ENCODE results near the gene C1orf122.
"Not testable (repeated sequence)": the region's sequence is repeated elsewhere in the genome, so short reads cannot be mapped to it uniquely, and the experiment has no call there.

C1orf122 gene

DNA sequence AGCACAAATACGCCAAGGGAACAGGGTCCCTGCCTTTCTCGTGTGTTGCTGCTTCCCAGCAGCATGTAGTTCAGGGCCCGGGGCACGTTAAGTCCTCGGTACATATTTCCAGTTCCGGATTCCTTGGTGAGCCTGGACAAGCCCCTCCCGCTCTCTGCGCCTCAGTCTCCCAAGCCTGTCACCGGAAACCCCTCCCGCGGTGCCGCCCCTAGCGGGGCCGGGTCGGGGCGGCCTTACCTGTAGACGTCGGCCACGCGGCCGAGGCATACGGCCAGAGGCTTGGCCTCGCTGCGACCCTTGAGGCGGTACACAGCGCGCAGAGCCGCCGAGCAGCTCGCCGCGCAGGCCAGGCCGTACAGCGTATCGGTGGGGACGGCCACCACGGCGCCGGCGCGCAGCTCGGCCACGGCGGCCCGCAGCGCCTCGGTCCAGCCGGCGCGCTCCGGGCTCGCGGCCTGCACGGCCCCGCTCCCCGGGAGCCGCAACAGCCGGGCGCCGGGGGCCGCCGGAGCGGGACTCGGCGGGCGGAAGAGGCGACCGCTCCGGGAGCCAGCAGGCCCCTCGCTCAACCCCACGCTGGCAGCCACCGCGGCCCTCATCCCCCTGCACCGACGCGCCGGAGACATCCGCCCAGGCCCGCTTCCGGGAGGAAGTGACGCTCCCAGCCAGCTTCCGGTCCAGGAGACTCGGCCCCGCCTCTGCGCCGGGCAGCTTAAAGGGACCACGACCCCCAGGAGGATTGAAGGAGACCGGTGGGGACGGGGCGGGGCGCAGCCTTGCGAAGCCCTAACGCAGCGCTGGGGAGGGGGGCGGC lies at the start of gene C1orf122, which contains the start of gene YRDC:
Gene C1orf122, plus strand, starts transcription at position 236 of the 814 bp plus-strand sequence. CDS start 615 bp downstream, outside the sequence.
Gene YRDC, minus strand, starts transcription at position 654 of the 814 bp plus-strand sequence. Its CDS starts 28 bp downstream, at position 626.
- ATAC-seq (peak; percentile 95), DNase-seq (peak; percentile 96)

DNA sequence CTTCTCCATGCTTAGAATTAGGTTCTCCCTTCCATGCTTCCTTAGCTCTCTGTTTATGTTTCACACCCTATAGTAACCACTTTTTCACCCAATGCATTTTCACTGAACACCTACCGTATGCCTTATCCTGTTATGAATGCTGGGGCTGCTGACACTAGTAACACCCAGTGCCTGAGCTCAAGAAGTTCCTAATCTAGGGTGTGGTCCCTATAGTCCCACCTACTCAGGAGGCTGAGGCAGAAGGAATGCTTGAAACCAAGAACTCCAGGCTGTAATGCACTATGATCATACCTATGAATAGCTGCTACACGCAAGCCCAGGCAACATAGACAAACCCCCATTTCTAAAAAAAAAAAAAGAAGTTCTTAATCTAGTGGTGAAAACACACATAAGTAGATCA lies 48.1 kb upstream of the C1orf122 start:
- ATAC-seq (no peak), DNase-seq (no peak)

DNA sequence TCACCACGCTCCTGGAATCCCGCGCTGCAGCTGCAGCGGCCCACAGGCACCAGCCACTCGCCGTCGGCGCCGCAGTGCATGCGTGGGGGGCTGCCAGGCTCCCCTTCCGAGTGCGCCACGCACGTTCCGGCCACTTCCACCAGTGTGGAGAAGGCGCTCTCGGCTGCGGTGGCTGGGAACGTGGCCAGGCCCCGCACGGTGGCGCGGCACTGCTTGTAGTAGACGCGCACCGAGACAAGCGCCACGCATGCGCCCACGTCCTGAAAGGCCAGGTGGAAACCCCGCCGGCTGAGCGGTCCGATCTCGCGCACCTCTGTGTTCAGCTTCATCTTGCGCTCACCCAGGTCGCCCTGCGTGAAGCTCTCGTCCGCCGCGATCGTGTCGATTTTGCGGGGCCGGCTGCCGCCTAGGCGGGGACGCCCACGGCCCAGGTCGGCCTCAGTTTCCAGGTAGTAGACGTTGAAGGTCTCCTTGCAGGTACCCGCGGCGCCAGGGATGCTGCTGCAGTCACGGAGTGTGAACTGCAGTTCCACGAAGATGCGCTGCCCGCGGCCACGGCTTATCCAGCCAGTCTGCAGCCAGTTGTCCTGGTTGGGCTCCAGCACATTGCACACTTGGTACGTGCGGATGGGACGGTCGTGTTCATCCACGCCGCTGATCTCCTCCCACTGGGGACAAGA lies 46.0 kb upstream of the C1orf122 start:
- no peak for ATAC-seq
- no peak for DNase-seq

DNA sequence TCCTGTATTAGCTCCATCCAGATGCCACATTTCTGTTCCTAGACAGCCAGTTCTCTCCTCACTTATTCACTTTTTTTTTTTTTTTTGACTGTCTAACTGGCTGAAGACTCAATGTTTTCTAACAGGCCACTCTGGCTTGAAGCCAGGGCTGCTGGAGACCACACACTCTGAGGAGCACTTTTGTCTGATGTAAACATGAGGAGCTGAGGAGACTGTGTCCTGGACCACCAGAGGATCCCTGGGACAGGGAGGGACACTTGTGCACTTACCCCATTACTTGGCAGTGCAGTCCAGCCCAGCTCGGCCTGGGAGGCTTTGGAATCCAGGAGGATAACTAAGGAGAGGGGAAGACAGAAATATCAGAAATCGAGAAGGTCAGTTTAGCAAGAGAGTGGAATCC lies 45.1 kb upstream of the C1orf122 start:
- DNase-seq (no peak), ATAC-seq (no peak)

DNA sequence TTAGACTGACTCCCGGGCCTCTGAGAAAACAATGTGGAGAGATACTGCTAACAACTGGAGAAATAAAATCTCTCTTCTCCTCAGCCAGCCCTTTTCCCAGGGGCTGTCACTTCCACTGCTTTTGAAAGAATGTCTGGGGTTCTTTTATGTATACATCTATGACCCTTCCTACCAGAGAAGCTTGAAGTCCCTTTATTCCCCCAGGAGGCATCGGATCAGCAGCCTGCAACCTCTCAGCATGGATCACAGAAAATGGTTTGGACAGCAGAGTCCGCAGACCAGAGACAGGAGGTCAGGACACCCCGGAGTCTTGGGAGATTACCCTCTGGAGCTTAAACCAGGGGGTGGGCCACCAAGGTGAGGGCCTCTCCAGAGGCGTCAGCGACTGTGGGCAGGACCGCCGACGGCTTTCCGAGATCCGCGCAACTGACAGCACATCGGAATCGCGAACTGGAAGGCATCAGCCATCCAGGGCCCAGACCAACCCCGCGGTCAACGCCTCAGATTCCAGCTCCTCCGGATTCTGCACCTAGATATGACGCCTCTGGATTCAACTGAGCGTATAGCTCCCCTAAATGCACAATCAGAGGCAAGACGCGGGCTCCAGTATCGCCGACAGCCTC lies 43.7 kb upstream of the C1orf122 start:
- ATAC-seq, result no peak
- DNase-seq, result no peak

DNA sequence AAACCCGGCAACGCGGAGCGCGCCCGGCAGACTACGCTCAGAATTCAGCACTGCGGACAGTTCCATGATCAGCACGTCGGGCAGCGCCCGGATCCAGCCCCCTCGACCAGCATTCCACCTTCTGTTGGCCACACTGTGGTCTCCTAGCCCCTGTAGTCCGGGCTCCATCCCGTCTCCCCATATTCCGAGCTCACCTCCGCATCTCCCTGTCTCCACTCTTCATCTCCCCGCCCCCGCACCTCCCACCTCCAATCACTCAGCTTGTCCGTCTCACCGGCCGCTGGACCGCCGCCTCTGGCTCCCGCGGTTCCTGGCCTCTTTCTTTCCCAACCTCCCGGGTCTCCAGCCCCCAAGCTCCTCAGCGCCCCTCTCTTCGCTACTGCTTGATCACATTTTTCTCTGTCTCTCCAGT lies 43.2 kb upstream of the C1orf122 start:
- ATAC-seq (no peak), DNase-seq (peak; percentile 69)

DNA sequence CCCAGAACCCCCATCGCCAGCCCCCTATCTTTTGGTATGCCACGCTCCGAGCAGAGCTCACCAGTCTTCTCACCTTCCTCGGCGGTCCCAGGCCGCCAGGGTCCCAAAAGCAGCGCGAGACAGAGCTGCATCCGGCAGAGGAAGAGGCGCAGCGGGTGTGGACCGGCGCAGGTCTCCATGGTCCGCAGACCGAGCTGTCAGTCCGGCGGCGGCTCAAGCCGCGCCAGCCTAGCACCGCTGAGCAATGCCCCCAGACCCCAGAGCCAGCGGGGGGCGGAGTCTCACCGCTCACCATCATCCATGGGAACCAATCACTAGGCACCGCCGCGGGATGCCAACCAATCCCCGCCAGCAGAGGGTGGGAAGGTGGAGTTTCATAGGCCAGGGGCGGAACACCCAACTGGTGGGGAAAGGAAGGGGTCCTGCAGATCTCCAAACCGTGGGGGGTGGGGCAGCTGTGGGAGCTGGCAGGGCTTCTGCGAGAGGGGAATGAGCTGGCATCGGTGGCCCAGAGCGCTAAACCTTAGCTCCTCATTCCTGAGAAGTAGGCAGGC lies 42.6 kb upstream of the C1orf122 start, which contains the start of gene EPHA10:
Gene EPHA10, minus strand, starts transcription at position 233 of the 554 bp plus-strand sequence. Its CDS starts 54 bp downstream, at position 179.
- DNase-seq (no peak), ATAC-seq (no peak)

DNA sequence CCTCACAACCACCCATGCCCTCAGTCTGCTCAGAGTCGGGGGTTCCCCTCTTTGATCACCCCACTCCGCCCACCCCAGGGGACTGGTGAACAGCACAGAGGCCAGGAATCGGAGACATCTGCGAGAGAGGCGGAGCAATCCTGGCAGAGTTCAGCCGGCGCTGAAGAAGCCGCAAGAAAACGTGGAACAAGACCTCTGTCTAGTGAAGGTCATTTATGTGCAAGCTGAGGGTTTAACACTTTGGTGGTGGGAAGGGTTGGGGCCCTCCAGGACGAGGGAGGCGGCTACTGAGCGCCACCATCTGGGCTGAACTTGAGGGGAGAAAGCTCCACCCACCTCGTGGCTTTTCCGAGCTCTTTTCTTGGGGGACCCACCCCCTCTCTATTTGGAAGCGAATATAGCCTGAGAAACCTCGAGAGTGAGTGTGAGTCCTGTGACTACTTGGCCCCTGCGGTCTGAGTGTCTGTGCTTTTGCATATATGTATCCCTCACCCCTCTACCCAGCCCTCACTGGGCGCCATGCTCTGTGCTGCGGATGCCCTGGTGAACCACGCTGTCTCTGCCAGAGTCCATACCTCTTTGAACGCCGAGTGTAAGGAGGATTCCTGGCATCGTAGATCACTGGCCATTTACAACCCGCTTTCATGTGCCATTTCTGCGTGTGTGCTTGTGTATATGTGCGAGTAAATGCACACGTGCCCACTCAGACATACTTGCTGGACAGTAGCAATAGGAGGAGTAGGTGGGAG lies 41.5 kb upstream of the C1orf122 start:
- DNase-seq, result peak; percentile 48
- peak; percentile 83 for ATAC-seq

DNA sequence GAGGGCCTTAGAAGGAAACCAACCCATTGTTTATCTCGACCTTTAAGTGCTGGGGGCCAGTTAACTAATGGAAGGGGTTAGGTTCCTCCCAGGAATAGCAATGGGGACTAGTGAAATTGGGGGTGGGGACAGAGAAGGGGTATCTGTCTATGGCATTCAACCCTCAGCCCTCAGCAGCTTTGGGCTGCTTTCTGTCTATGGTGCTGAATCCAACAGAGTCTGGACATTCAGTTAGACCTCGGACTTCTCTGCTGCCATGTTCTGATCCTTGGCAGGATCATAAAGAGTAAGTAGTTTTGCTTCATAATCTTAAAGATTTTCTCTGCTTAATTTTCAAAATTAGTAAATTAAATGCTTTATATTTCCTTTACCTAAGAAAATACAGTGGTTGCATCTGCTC lies 40.1 kb upstream of the C1orf122 start:
- DNase-seq (no peak), ATAC-seq (no peak)

DNA sequence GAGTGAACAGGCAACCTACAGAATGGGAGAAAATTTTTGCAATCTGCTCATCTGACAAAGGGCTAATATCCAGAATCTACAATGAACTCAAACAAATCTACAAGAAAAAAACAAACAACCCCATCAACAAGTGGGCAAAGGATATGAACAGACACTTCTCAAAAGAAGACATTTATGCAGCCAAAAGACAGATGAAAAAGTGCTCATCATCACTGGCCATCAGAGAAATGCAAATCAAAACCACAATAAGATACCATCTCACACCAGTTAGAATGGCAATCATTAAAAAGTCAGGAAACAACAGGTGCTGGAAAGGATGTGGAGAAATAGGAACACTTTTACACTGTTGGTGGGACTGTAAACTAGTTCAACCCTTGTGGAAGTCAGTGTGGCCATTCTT lies 36.1 kb upstream of the C1orf122 start:
- DNase-seq, ATAC-seq: not testable (repeated sequence)

DNA sequence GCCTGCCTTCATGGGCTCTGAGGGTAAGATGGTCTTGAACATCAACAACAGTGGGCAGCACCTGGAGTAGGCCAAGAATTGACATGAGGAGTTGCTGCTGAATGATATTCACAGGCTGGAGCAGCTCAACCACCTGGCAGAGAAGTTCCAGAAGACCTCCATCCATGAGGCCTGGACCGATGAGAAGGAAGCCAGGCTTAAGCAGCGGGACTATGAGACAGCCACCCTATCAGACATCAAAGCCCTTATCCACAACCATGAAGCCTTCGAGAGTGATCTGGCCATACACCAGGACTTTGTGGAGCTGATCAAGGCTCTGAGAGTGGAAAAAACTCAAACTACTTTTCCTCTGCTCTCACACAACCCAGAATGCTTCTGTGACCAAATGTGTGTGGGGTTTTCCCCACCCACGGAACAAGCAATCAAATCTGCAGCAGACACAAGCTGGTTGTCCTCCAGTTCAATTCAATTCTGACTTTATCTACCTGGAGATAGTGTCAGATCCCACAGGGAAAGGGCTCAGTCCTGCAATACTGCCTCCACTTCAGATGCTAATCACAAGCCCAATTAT lies 30.6 kb upstream of the C1orf122 start:
- peak; percentile 45 for DNase-seq
- ATAC-seq, result peak; percentile 75

DNA sequence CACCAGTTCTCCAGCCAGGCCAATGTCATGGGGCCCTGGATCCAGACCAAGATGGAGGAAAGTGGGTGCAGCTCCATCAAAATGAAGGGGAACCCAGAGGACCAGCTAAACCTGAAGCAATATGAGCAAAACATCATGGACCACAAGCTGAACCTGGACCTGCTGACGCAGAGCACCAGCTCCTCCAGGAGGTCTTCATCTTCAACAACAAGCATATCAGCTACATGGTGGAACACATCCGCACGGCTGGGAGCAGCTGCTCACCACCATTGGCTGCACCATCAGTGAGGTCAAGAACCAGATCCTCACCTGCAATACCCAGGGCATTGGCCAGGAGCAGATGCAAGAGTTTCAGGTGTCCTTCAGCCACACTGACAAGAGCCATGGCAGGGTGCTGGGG lies 28.9 kb upstream of the C1orf122 start:
- no peak for DNase-seq
- no peak for ATAC-seq

DNA sequence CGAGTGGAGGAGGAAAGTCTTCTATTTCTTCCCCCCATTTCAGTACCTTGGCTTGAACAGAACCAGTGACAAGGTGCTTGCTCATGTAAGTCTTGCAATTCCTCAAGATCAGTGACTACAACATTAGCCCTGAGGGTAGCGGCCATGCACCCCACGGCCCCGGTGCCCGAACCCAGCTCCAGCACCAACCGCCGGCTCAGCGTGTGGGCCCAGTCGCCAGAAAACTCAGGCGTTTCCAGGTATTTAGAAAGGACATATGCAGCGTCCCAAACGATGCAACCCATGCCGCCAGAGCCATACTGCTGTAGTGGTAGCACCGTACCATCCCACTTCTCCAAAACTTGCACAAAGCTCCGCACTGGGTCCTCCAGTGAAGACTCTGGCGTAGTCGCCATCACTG lies 25.1 kb upstream of the C1orf122 start:
- DNase-seq (no peak), ATAC-seq (no peak)

DNA sequence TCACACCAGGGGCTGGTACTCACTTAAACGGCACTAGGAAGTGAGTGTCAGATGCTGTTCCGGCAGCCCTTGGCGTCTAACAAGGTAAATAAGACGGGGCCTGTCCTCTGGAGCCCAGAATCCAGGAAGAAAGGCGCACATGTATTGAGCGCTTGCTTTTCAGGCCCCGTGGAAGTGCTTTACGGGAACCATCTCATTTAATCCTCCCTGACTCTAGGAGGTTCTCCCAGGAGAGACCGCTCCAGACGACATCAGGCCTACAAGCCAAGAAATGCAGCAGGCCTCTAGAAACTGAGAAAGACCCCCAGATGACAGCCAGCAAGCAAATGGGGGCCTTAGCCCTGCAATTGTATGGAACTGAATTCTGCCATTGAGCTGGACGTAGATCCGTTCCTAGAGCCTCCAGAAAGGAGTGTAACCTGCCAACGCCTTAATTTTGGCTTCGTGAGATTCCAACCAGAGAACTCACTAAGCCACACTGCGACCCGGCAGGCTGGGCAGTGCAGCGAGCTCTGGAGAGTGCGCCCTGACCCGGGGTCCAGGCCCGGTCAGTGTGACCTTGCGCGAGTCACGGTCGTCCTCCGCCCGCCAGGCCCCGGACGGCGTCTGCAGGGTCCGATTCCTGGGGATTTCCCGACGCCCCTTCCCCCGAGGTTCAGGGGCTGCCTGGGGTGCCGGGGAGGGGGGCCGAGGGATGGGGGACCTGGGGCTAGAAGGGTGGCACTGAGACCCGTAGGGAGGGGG lies 14.5 kb upstream of the C1orf122 start:
- no peak for ATAC-seq

DNA sequence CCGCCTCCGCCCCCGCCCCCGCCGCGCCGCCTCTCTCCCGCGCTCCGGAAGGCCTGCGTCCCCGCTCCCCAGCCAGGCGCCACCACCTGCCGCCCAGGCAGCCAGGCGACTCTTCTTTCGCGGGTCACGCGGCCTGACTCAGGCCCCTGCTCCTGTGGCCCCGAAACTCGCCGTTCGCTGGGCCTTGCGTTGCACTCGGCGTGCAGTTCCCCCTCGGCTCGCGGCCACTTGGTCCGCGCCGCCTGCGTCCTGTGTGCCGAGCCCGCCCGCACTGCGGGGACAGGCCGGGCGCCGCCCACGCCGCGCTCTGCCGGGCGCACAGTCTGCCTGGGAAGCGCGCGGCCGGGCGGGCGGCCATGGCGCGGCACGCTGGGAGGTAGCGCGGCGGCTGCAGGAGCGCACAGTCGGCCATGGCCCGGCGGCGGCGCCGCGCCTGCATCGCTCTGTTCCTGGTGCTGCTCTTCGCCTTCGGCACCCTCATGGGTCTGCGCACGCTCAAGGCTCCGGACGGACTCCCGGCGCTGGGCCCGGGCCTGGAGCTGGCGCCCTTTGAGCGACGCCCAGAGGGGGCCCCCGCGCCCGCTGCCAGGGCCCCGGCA lies 13.7 kb upstream of the C1orf122 start, which contains the start of gene MANEAL:
Gene MANEAL, plus strand, starts transcription at position 75 of the 599 bp plus-strand sequence. Its CDS starts 336 bp downstream, at position 411.
- peak; percentile 45 for DNase-seq

More for the DNA sequence above, 14.5 kb upstream of the C1orf122 start:
- no peak for DNase-seq

DNA sequence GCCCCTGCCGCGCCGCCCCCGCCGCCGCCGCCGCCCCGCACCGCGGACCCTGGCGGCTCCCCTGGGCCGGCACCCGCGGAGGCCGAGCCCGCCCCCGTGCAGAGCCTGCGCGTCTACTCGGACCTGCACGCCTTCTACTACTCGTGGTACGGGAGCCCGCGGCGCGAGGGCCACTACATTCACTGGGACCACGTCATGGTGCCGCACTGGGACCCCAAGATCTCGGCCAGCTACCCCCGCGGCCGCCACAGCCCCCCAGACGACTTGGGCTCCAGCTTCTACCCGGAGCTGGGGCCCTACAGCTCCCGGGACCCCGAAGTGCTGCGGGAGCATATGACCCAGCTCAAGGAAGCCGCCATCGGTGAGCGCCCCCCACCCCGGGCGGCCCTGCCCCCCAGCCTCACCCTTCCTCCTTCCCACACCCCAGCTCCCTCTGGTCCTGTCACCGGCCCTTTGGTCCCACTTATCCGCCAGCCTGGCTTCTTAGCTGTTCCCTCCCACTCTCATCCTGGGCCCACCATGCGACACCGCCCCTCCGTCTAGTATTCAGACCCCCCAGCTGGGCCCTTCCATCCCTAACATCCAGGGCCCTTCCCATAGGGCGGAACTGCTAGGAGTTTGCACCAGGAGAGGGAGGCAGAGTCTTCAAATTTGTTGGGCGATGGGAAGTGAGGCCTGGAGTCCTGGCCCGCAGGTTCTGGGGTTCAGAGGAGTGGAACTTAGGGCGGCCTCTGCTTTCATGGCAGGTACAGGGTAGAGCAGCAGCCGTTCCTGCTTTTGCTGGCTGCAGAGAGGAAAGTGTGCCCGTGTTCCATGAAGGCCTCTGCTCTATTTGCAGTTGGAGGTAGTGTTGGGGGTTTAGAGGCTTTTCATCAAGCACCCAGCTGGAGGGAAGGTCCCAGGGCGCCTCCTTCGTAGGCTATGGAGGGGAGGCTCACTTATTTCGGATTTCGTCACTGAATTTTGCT lies 12.9 kb upstream of the C1orf122 start:
- no peak for DNase-seq
- no peak for ATAC-seq

More for the DNA sequence above, 13.7 kb upstream of the C1orf122 start, which contains the start of gene MANEAL:
- ATAC-seq, result peak; percentile 73

DNA sequence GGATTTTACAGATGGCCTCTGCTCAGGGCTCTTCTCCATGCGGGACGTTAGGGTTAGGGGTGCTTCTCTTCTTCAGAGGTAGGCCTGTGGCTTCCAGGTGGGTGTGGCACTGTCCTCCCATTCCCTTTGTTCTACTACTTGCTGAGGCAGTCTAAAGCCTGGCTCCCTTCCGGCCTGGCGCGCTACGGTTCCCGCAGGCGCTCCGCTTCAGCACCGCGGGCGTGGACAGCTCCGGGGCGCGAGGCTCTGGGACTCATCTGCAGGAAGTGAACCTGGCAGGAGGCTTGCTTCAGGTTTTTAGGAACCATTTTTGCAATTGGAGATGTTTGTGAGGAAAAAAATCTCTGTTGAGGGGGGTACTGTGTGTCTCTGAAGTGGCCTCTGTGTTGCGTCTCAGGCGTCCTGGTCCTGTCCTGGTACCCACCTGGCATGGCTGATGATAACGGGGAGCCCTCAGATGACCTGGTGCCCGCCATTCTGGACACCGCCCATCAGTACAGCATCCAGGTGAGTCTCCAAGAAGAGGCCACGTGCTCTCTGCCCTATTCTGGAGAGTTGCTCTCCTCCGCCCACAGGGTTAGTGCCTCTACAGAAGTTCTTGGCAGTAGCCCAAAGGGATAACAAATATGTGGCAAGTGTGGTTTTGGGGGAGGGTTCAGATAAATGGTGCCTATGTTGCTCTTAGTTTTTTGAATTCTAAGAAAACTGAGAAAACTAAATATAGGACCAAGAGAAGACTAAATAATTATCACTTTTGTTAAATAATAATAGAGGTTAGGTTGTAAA lies 12.1 kb upstream of the C1orf122 start:
- DNase-seq (peak; percentile 66), ATAC-seq (no peak)

Data from stimulated activated naive CD8-positive, alpha-beta T cell treated with anti-CD3 and anti-CD28 coated beads, Interleukin-15, Interleukin-2, amounts not matched to agents 100 U/mL and 50 U/mL, for 24 hours (primary cell).